H9 (cell line): ENCODE results near the gene ARID3A. TPM values are rescaled to one million over a fixed set of nuclear protein-coding genes. Genes with fewer than 3 reads are reported as not detected.

Source experiments
- DNase-seq: peaks from one replicate; pipeline ENCODE4 v3.0.0-alpha.2; 2017
- H2AFZ ChIP-seq: one replicate; pipeline ENCODE4 v1.6.1; 2013; ENCODE audit warnings: mild to moderate bottlenecking, low read length, control low read depth, moderate library complexity
- H2AK5ac ChIP-seq: 2 replicates; pipeline ENCODE4 v1.6.1; 2013; ENCODE audit warnings: low read length, control low read depth, mixed read lengths; ENCODE audit not compliant: insufficient read length
- H2BK120ac ChIP-seq: one replicate; pipeline ENCODE4 v1.6.1; 2013; ENCODE audit warnings: low read depth, mild to moderate bottlenecking, low read length, control low read depth, inconsistent platforms; ENCODE audit not compliant: poor library complexity, severe bottlenecking
- H2BK12ac ChIP-seq: 2 replicates; pipeline ENCODE4 v1.6.1; 2013; ENCODE audit warnings: low read length, control low read depth, mixed read lengths, low read depth; ENCODE audit not compliant: insufficient read length
- H2BK15ac ChIP-seq: 2 replicates; pipeline ENCODE4 v1.6.1; 2013; ENCODE audit warnings: low read depth, low read length, control low read depth
- H2BK20ac ChIP-seq: one replicate; pipeline ENCODE4 v1.6.1; 2013; ENCODE audit warnings: low read depth, mild to moderate bottlenecking, low read length, control low read depth, inconsistent platforms; ENCODE audit not compliant: poor library complexity, severe bottlenecking
- H2BK5ac ChIP-seq: 2 replicates; pipeline ENCODE4 v1.6.1; 2013; ENCODE audit warnings: low read length, control low read depth, mixed read lengths; ENCODE audit not compliant: insufficient read length
- H3K14ac ChIP-seq: 2 replicates; pipeline ENCODE4 v1.6.1; 2013; ENCODE audit warnings: low read length, control low read depth; ENCODE audit not compliant: insufficient read depth
- H3K18ac ChIP-seq: 2 replicates; pipeline ENCODE4 v1.6.1; 2013; ENCODE audit warnings: low read depth, mild to moderate bottlenecking, mixed read lengths, low read length, control low read depth; ENCODE audit not compliant: insufficient read length
- H3K23ac ChIP-seq: 2 replicates; pipeline ENCODE4 v1.6.1; 2013; ENCODE audit warnings: low read length, control low read depth, mixed read lengths, low read depth; ENCODE audit not compliant: insufficient read length
- H3K23me2 ChIP-seq: 2 replicates; pipeline ENCODE4 v1.6.1; 2013; ENCODE audit warnings: low read depth, mild to moderate bottlenecking, mixed read lengths, low read length, control low read depth; ENCODE audit not compliant: insufficient read length, poor library complexity, severe bottlenecking
- H3K27ac ChIP-seq: 2 replicates; pipeline ENCODE4 v1.5.1; 2013; ENCODE audit warnings: low read length, control low read depth, mixed read lengths, low read depth; ENCODE audit not compliant: insufficient read length
- H3K27me3 ChIP-seq: 2 replicates; pipeline ENCODE4 v1.6.1; 2013; ENCODE audit warnings: low read length, control low read depth, inconsistent platforms; ENCODE audit not compliant: insufficient read depth
- H3K4ac ChIP-seq: 2 replicates; pipeline ENCODE4 v1.6.1; 2013; ENCODE audit warnings: low read depth, mild to moderate bottlenecking, control low read depth, inconsistent platforms, low read length, moderate library complexity
- H3K4me1 ChIP-seq: 2 replicates; pipeline ENCODE4 v1.6.1; 2013; ENCODE audit warnings: low read length, control low read depth, inconsistent platforms; ENCODE audit not compliant: insufficient read depth
- H3K4me2 ChIP-seq: 2 replicates; pipeline ENCODE4 v1.6.1; 2013; ENCODE audit warnings: low read length, control low read depth, mixed read lengths; ENCODE audit not compliant: insufficient read length, insufficient read depth
- H3K56ac ChIP-seq: 2 replicates; pipeline ENCODE4 v1.6.1; 2013; ENCODE audit warnings: low read depth, mild to moderate bottlenecking, mixed read lengths, low read length, control low read depth; ENCODE audit not compliant: insufficient read length
- H3K79me1 ChIP-seq: 2 replicates; pipeline ENCODE4 v1.6.1; 2013; ENCODE audit warnings: low read depth, mild to moderate bottlenecking, moderate library complexity, low read length, control low read depth, inconsistent platforms; ENCODE audit not compliant: insufficient read depth, poor library complexity, severe bottlenecking
- H3K79me2 ChIP-seq: 2 replicates; pipeline ENCODE4 v1.6.1; 2013; ENCODE audit warnings: low read length, control low read depth, inconsistent platforms; ENCODE audit not compliant: insufficient read depth
- H3K9ac ChIP-seq: 2 replicates; pipeline ENCODE4 v1.6.1; 2013; ENCODE audit warnings: low read length, control low read depth, mixed read lengths; ENCODE audit not compliant: insufficient read length; ENCODE audit errors: extremely low read depth
- H3K9me3 ChIP-seq: one replicate; pipeline ENCODE4 v1.6.1; 2013; ENCODE audit warnings: low read depth, low read length, inconsistent platforms; ENCODE audit not compliant: control insufficient read depth
- H3T11ph ChIP-seq: one replicate; pipeline ENCODE4 v1.6.1; 2013; ENCODE audit warnings: mild to moderate bottlenecking, low read length, control low read depth, inconsistent platforms
- H4K20me1 ChIP-seq: one replicate; pipeline ENCODE4 v1.6.1; 2013; ENCODE audit not compliant: control insufficient read depth, insufficient read length, insufficient read depth
- H4K5ac ChIP-seq: 2 replicates; pipeline ENCODE4 v1.6.1; 2013; ENCODE audit warnings: low read depth, mild to moderate bottlenecking, mixed read lengths, low read length, control low read depth; ENCODE audit not compliant: insufficient read length
- H4K8ac ChIP-seq: replicated peaks from 2 replicates; pipeline ENCODE4 v1.6.1; 2013; ENCODE audit warnings: low read length, control low read depth, mixed read lengths, low read depth; ENCODE audit not compliant: insufficient read length
- H4K91ac ChIP-seq: 2 replicates; pipeline ENCODE4 v1.6.1; 2013; ENCODE audit warnings: low read depth, mild to moderate bottlenecking, moderate library complexity, mixed read lengths, low read length, control low read depth; ENCODE audit not compliant: insufficient read length
- H3K27ac Mint-ChIP-seq, 3 experiments: 2 replicates in 2 of 3; 3 replicates in 1 of 3; pipeline ENCODE4 v1.8.0; 2020 to 2021; ENCODE audit warnings: mixed read lengths in 3 of 3, mild to moderate bottlenecking in 1 of 3, moderate library complexity in 1 of 3
- H3K27me3 Mint-ChIP-seq: 2 replicates; pipeline ENCODE4 v1.8.0; 2021; ENCODE audit warnings: low read depth, mild to moderate bottlenecking, moderate library complexity, mixed read lengths
- H3K36me3 Mint-ChIP-seq, 3 experiments: 2 replicates in 2 of 3; 3 replicates in 1 of 3; pipeline ENCODE4 v1.8.0; 2020 to 2021; ENCODE audit warnings: low read depth in 3 of 3, mixed read lengths in 3 of 3; ENCODE audit not compliant: insufficient read depth in 1 of 3
- H3K4me1 Mint-ChIP-seq, 2 experiments: 2 replicates each; pipeline ENCODE4 v1.8.0; 2020; ENCODE audit warnings: mixed read lengths in 2 of 2
- H3K4me3 Mint-ChIP-seq, 2 experiments: 2 replicates in 1 of 2; 3 replicates in 1 of 2; pipeline ENCODE4 v1.8.0; 2020 to 2021; ENCODE audit warnings: mild to moderate bottlenecking in 2 of 2, mixed read lengths in 2 of 2, moderate library complexity in 1 of 2
- H3K9me3 Mint-ChIP-seq, 2 experiments: 2 replicates in 1 of 2; 3 replicates in 1 of 2; pipeline ENCODE4 v1.8.0; 2020; ENCODE audit warnings: mild to moderate bottlenecking in 2 of 2, mixed read lengths in 2 of 2, moderate library complexity in 1 of 2
- CTCF ChIP-seq: fragments of 200-600 bp; sonication (generic); conservative IDR thresholded peaks from 3 replicates; pipeline ENCODE4 v1.8.0; 2021; ENCODE audit warnings: antibody characterized with exemption, mild to moderate bottlenecking
- WGBS: extraction: QIAGEN DNeasy Blood & Tissue Kit; methylation state at CpG from one replicate; pipeline ENCODE4 v1.1.7; 2013; ENCODE audit warnings: missing lambda C conversion rate, low lambda C conversion rate, mixed read lengths; ENCODE audit not compliant: insufficient read length; ENCODE audit errors: extremely low coverage; 5-methylcytosine and 5-hydroxymethylcytosine counted together
- total RNA-seq: library from RNA; stranded (reverse); gene quantifications from 2 replicates; pipeline ENCODE4 v1.2.1, GENCODE V29; 2021

ARID3A gene
- total RNA-seq, 1 experiment from 2014 or later: 98.3 TPM

GRCh38 chr19:1017906-1018305 is 92.1 kb downstream of the ARID3A start:
- Histone ChIP-seq H3K9ac (no peak overlapping the region), H2AK5ac (no peak overlapping the region), H3K27me3 (no peaks in the 10 kb centered on the region), H2BK12ac (no peak overlapping the region), H2BK20ac (no peak overlapping the region), H4K20me1 (no peaks in the 10 kb centered on the region), H4K8ac (no peak overlapping the region), H2BK120ac (no peak overlapping the region), H2BK15ac (no peak overlapping the region), H3K9me3 (no peaks in the 10 kb centered on the region), H3K4me2 (no peak overlapping the region), H3K4me1 (no peaks in the 10 kb centered on the region; the same call in 1 of the 2 replicates), H3K79me2 (peaks cover 45% of the 10 kb centered on the region; the same call in 1 of the 2 replicates), H4K5ac (no peak overlapping the region), H3K27ac (no peak overlapping the region), H3K4ac (no peak overlapping the region), H3K56ac (no peak overlapping the region), H2BK5ac (no peak overlapping the region), H3K79me1 (peaks cover 7% of the 10 kb centered on the region), H3K18ac (no peak overlapping the region), H3T11ph (no peak overlapping the region), H3K23me2 (peaks cover 10% of the 10 kb centered on the region), H2AFZ (no peak overlapping the region), H3K23ac (no peak overlapping the region), H4K91ac (no peak overlapping the region), H3K14ac (no peak overlapping the region)
- no peak for DNase-seq
- Mint-ChIP-seq H3K4me1 (peaks cover 17 to 35% of the 10 kb centered on the region in 2 experiments), H3K27ac (peak overlapping the region in 1 of 3 experiments; percentile 59; a peak in 1 of 7 replicates), H3K9me3 (no peaks in the 10 kb centered on the region; a peak in 1 of 5 replicates), H3K27me3 (no peaks in the 10 kb centered on the region; the same call in 1 of the 2 replicates), H3K4me3 (no peak overlapping the region), H3K36me3 (peaks cover 2 to 10% (median 4%) of the 10 kb centered on the region in 3 experiments; a peak in 5 of 7 replicates)
- no peak for TF ChIP-seq CTCF
- no CpG with 5 or more reads among the region's 9 CpGs for WGBS
